HepG2 (cell line): ENCODE results near the gene OTOL1. TPM values are rescaled to one million over a fixed set of nuclear protein-coding genes. Genes with fewer than 3 reads are reported as not detected.

Experiments
- ATAC-seq: fragments of 200-7000 bp; cut with Tn5 transposase; 3 replicates; pipeline ENCODE4 v1.9.1; 2020; ENCODE audit warnings: mild to moderate bottlenecking, moderate library complexity
- BruUV-seq: library from RNA; stranded (reverse); fragments of 400-500 nt; replicated peaks from 2 replicates; lab custom pipeline; 2021; lab: Mats Ljungman, UMichigan
- CTCF ChIA-PET: fragments of 300-600 bp; formaldehyde crosslinking; extraction: SDS; loops from one replicate; lab custom pipeline; 2021; ENCODE audit warnings: low total read pairs, inconsistent platforms, low intra/inter-chr PET ratio; lab: Yijun Ruan, JAX
- POLR2A ChIA-PET: fragments of 350-600 bp; sonication (Branson Sonifier 250); formaldehyde crosslinking; loops from one replicate; lab custom pipeline; 2020; ENCODE audit warnings: antibody characterized with exemption, inconsistent platforms; lab: Yijun Ruan, JAX
- DNase-seq: peaks from one replicate; pipeline ENCODE4 v3.0.0-alpha.2; 2015; ENCODE audit warnings: low spot score
- FAIRE-seq: peaks from 3 replicates; lab custom pipeline; 2011; peaks lifted over from hg19 to GRCh38; lab: Jason Lieb, UNC
- H2AFZ ChIP-seq: one replicate; pipeline ENCODE4 v1.6.1; 2011; ENCODE audit warnings: low read length, inconsistent platforms
- H3K27ac ChIP-seq: fragments of 300-600 bp; 3 replicates; pipeline ENCODE4 v1.8.0; 2011; ENCODE audit warnings: mixed run types, mild to moderate bottlenecking, mixed read lengths, low read length, inconsistent platforms; ENCODE audit not compliant: insufficient read depth; ENCODE audit errors: extremely low read length
- H3K27me3 ChIP-seq, 2 experiments: fragments of 200-600 bp in 1 of 2; 2 replicates in 1 of 2; 3 replicates in 1 of 2; pipeline versions ENCODE4 v1.6.0 to v1.8.0; 2011; ENCODE audit warnings: low read length in 2 of 2, mild to moderate bottlenecking in 2 of 2, moderate library complexity in 2 of 2, inconsistent platforms in 1 of 2; ENCODE audit not compliant: insufficient read depth in 2 of 2, control insufficient read depth in 1 of 2
- H3K36me3 ChIP-seq, 2 experiments: fragments of 200-600 bp in 1 of 2; replicated peaks in 1 of 2; 2 replicates in 1 of 2; 3 replicates in 1 of 2; pipeline versions ENCODE4 v1.5.1 to v1.8.0; 2011; ENCODE audit warnings: low read length in 2 of 2, inconsistent platforms in 1 of 2; ENCODE audit not compliant: insufficient read depth in 2 of 2, control insufficient read depth in 1 of 2
- H3K4me1 ChIP-seq: 2 replicates; pipeline ENCODE4 v1.5.1; 2012; ENCODE audit warnings: low read length, inconsistent platforms; ENCODE audit not compliant: insufficient read depth
- H3K4me2 ChIP-seq: 2 replicates; pipeline ENCODE4 v1.6.0; 2011; ENCODE audit warnings: low read depth, low read length, inconsistent platforms
- H3K4me3 ChIP-seq, 3 experiments: fragments of 200-600 bp in 1 of 3; sonication (generic), shearing (Covaris generic) in 1 of 3; replicated peaks in 1 of 3; 2 replicates each; pipeline ENCODE4 v1.5.1; 2011 to 2016; ENCODE audit warnings: low read length in 3 of 3, inconsistent platforms in 2 of 3, low read depth in 2 of 3, mild to moderate bottlenecking in 2 of 3, control low read depth in 1 of 3, mixed read lengths in 1 of 3; ENCODE audit not compliant: insufficient read depth in 1 of 3
- H3K79me2 ChIP-seq: one replicate; pipeline ENCODE4 v1.6.1; 2011; ENCODE audit warnings: low read length, inconsistent platforms; ENCODE audit not compliant: insufficient read depth
- H3K9ac ChIP-seq: 2 replicates; pipeline ENCODE4 v1.6.0; 2011; ENCODE audit warnings: mild to moderate bottlenecking, low read depth, low read length, inconsistent platforms; ENCODE audit not compliant: insufficient read depth
- H3K9me3 ChIP-seq: 2 replicates; pipeline ENCODE4 v1.5.1; 2012; ENCODE audit warnings: mild to moderate bottlenecking, low read length
- H4K20me1 ChIP-seq: 2 replicates; pipeline ENCODE4 v1.6.0; 2011; ENCODE audit warnings: inconsistent platforms, mild to moderate bottlenecking, low read length, moderate library complexity; ENCODE audit not compliant: insufficient read depth
- GABPA ChIP-seq, 2 experiments: IDR thresholded peaks; 2 replicates each; pipeline ENCODE4 v1.6.1; 2011 to 2016; ENCODE audit warnings: low read depth in 2 of 2, low read length in 1 of 2, missing biosample characterization in 1 of 2, missing genetic modification characterization in 1 of 2
- NR3C1 ChIP-seq: sonication (generic); formaldehyde crosslinking; IDR thresholded peaks from 2 replicates; pipeline ENCODE4 v1.4.0; 2020; ENCODE audit warnings: missing genetic modification reagents
- SMAD3 ChIP-seq: sonication (generic); formaldehyde crosslinking; IDR thresholded peaks from 2 replicates; pipeline ENCODE4 v1.4.0; 2020; ENCODE audit warnings: missing genetic modification reagents
- SMYD3 ChIP-seq: sonication (generic); formaldehyde crosslinking; IDR thresholded peaks from 2 replicates; pipeline ENCODE4 v1.8.1; 2023; ENCODE audit warnings: mild to moderate bottlenecking, missing genetic modification reagents
- SRSF9 ChIP-seq: fragments of 200-400 bp; formaldehyde crosslinking; IDR thresholded peaks from 2 replicates; pipeline ENCODE4 v1.6.1; 2018; ENCODE audit warnings: borderline replicate concordance, mild to moderate bottlenecking, low read depth, low read length; ENCODE audit not compliant: insufficient read depth, poor library complexity, severe bottlenecking
- TRIM24 ChIP-seq: sonication (generic); formaldehyde crosslinking; IDR thresholded peaks from 2 replicates; pipeline ENCODE4 v1.8.0; 2022; ENCODE audit warnings: mild to moderate bottlenecking, missing genetic modification reagents
- ZFP36 ChIP-seq: fragments of 150-350 bp; IDR thresholded peaks from 2 replicates; pipeline ENCODE4 v1.6.1; 2018; ENCODE audit warnings: borderline replicate concordance, low read length, low read depth; ENCODE audit not compliant: partially characterized antibody
- ZSCAN12 ChIP-seq: sonication (generic); formaldehyde crosslinking; IDR thresholded peaks from 2 replicates; pipeline ENCODE4 v1.9.0; 2021; ENCODE audit warnings: mild to moderate bottlenecking, missing genetic modification reagents
- WGBS: methylation state at CpG from one replicate; pipeline ENCODE4 v1.1.6; 2017; ENCODE audit warnings: low lambda C conversion rate; 5-methylcytosine and 5-hydroxymethylcytosine counted together
- in situ Hi-C: cut with HindIII; loops from 2 replicates; pipeline ENCODE4 v1.10.0; 2017; ENCODE audit warnings: low pct_unique_long_range_greater_than_20kb; ENCODE audit not compliant: extremely low pct_ligation_motif_present
- intact Hi-C: fragments of 100-400 bp; cut with micrococcal nuclease; formaldehyde crosslinking; loops from one replicate; pipeline ENCODE4 v1.10.0; 2022; ENCODE audit not compliant: unreplicated experiment
- polyA plus RNA-seq, 8 experiments: library from polyadenylated mRNA; depleted of rRNA in 3 of 8; stranded (reverse) in 7 of 8; unstranded in 1 of 8; fragments of >200 nt; fragmentation: Illumina TruSeq in 4 of 8; extraction: Trizol in 4 of 8; gene quantifications; 2 replicates each; pipeline versions ENCODE4 v1.2.1 to v1.2.3, GENCODE V29; 2011 to 2016; ENCODE audit warnings: low read depth in 4 of 8, missing spikeins in 1 of 8, mixed read lengths in 1 of 8; ENCODE audit not compliant: insufficient read depth in 1 of 8
- total RNA-seq, 5 experiments: library from RNA; depleted of rRNA; stranded (reverse); fragments of >200 nt; fragmentation: Illumina TruSeq; extraction: Trizol; gene quantifications; 2 replicates each; pipeline ENCODE4 v1.2.3, GENCODE V29; 2016; ENCODE audit warnings: low read depth in 1 of 5
- TF ChIP-seq, protein P1 (sequence below): conservative IDR thresholded peaks from 2 replicates; pipeline ENCODE4 v1.6.1; 2018; ENCODE audit warnings: missing genetic modification reagents
- TF ChIP-seq, protein P2 (sequence below): sonication (generic); formaldehyde crosslinking; IDR thresholded peaks from 2 replicates; pipeline ENCODE4 v1.8.0; 2022; ENCODE audit warnings: missing genetic modification reagents, mild to moderate bottlenecking, borderline replicate concordance
- TF ChIP-seq, protein P3 (sequence below): IDR thresholded peaks from 2 replicates; pipeline ENCODE4 v1.6.1; 2016; ENCODE audit warnings: mild to moderate bottlenecking, missing biosample characterization, missing genetic modification reagents

OTOL1 gene
- total and polyA plus RNA-seq, 2 of the 13 experiments (the other 11 are each of a cell fraction or from before 2014, with no cell fraction given), result not detected

DNA sequence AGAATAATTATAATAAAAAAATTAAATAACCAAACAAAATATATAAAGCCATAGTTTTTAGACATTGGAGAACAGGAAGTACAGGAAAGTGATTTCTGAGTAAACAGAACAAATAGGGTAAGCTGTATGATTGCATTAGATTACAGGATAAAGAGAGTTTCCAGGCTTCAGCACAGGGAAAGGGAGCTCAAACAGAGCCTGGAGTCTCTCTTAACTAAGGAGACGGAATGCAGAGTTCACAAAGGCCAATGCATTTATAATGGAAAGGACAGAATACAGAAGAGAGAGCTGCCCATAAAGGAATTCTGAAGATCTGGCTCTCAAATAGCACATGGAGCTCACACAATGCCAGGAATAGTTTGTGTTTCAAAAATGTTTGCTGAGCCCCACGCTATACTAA, 42.0 kb upstream of the OTOL1 start:
- 20% methylated on average over 2 of the region's 2 CpGs for WGBS
- Histone ChIP-seq H4K20me1 (no peaks in the 10 kb centered on the region), H3K4me1 (no peaks in the 10 kb centered on the region), H2AFZ (no peak overlapping the region), H3K27ac (no peak overlapping the region), H3K79me2 (no peaks in the 10 kb centered on the region), H3K4me3 (no peak overlapping the region), H3K4me2 (no peak overlapping the region), H3K27me3 (no peaks in the 10 kb centered on the region), H3K9ac (no peak overlapping the region), H3K36me3 (no peaks in the 10 kb centered on the region), H3K9me3 (no peaks in the 10 kb centered on the region)
- in situ Hi-C loops (no loop called here), intact Hi-C loops (no loop called here)
- TF ChIP-seq, protein P1, sequence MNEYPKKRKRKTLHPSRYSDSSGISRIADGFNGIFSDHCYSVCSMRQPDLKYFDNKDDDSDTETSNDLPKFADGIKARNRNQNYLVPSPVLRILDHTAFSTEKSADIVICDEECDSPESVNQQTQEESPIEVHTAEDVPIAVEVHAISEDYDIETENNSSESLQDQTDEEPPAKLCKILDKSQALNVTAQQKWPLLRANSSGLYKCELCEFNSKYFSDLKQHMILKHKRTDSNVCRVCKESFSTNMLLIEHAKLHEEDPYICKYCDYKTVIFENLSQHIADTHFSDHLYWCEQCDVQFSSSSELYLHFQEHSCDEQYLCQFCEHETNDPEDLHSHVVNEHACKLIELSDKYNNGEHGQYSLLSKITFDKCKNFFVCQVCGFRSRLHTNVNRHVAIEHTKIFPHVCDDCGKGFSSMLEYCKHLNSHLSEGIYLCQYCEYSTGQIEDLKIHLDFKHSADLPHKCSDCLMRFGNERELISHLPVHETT (CRISPR knock-in tag), result no peak
- no peak for TF ChIP-seq SMAD3 (CRISPR knock-in tag)
- TF ChIP-seq ZFP36, result no peak
- TF ChIP-seq, protein P2, sequence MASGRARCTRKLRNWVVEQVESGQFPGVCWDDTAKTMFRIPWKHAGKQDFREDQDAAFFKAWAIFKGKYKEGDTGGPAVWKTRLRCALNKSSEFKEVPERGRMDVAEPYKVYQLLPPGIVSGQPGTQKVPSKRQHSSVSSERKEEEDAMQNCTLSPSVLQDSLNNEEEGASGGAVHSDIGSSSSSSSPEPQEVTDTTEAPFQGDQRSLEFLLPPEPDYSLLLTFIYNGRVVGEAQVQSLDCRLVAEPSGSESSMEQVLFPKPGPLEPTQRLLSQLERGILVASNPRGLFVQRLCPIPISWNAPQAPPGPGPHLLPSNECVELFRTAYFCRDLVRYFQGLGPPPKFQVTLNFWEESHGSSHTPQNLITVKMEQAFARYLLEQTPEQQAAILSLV (CRISPR knock-in tag), result no peak
- TF ChIP-seq TRIM24 (CRISPR knock-in tag), result no peak
- TF ChIP-seq SRSF9, result no peak
- no peak for TF ChIP-seq NR3C1 (CRISPR knock-in tag)
- TF ChIP-seq GABPA (IDR thresholded peaks at IDR 0.05; ENCODE audit: low read depth, low read length), result no peak
- no peak for TF ChIP-seq GABPA (CRISPR knock-in tag; IDR thresholded peaks at IDR 0.05; ENCODE audit: low read depth)
- no peak for TF ChIP-seq SMYD3 (CRISPR knock-in tag)
- TF ChIP-seq, protein P3, sequence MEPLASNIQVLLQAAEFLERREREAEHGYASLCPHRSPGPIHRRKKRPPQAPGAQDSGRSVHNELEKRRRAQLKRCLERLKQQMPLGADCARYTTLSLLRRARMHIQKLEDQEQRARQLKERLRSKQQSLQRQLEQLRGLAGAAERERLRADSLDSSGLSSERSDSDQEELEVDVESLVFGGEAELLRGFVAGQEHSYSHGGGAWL (CRISPR knock-in tag), result no peak
- no peak for TF ChIP-seq ZSCAN12 (CRISPR knock-in tag)
- CTCF ChIA-PET, result no interaction called here
- ATAC-seq (no peak), FAIRE-seq (no peak), DNase-seq (no peak)
- no TSS peak for BruUV-seq
- POLR2A ChIA-PET, result no interaction called here
